Caki2 (cell line): ENCODE data around the gene ZKSCAN3. TPM values are rescaled to one million over a fixed set of nuclear protein-coding genes. Genes with fewer than 3 reads are reported as not detected.
"Not testable (repeated sequence)": the region's sequence is repeated elsewhere in the genome, so short reads cannot be mapped to it uniquely, and the experiment has no call there.

Experiments
- DNase-seq: peaks from one replicate; pipeline ENCODE4 v3.0.0-alpha.2; 2015; ENCODE audit warnings: low read depth
- in situ Hi-C: cut with HindIII; loops from 2 replicates; pipeline ENCODE4 v1.10.0; 2016; ENCODE audit warnings: low sequenced_read_pairs, low pct_unique_long_range_greater_than_20kb, mixed read lengths
- total RNA-seq: library from RNA; depleted of rRNA; stranded (reverse); fragments of >200 nt; shearing (Covaris generic); gene quantifications from 2 replicates; pipeline ENCODE4 v1.2.3, GENCODE V29; 2014; ENCODE audit warnings: low replicate concordance; rRNA removed

Gene ZKSCAN3
- total RNA-seq, 1 experiment from 2014 or later, result 5.9 TPM

GRCh38 chr6:28401172-28401571, 51.4 kb downstream of the ZKSCAN3 start:
- no peak for DNase-seq
- in situ Hi-C loops, result no loop called here

GRCh38 chr6:28402197-28402596, 52.5 kb downstream of the ZKSCAN3 start:
- in situ Hi-C loops, result no loop called here
- DNase-seq, result no peak

- in situ Hi-C loops, DNase-seq: not testable (repeated sequence)
Observed at GRCh38 chr6:28403923-28404322, 54.2 kb downstream of the ZKSCAN3 start.

- in situ Hi-C loops, result no loop called here
- no peak for DNase-seq
Observed at GRCh38 chr6:28407401-28407800, 57.7 kb downstream of the ZKSCAN3 start.

- in situ Hi-C loops, result no loop called here
- DNase-seq, result no peak
Observed at GRCh38 chr6:28408076-28408802, 58.5 kb downstream of the ZKSCAN3 start.

GRCh38 chr6:28410767-28411166, 61.0 kb downstream of the ZKSCAN3 start:
- in situ Hi-C loops, result no loop called here
- no peak for DNase-seq

- in situ Hi-C loops, result no loop called here
- no peak for DNase-seq
Observed at GRCh38 chr6:28413681-28414080, 63.9 kb downstream of the ZKSCAN3 start.

Other genes with a start within 250 kb of the ZKSCAN3 start
- 0.88 and 4.8 TPM in 2 replicates for gene ZSCAN16, start 225.3 kb upstream of the ZKSCAN3 start, total RNA-seq
- gene ZKSCAN8, start 208.1 kb upstream of the ZKSCAN3 start, total RNA-seq, result 6.9 TPM in 2 replicates
- 11.3 and 17.1 TPM in 2 replicates for gene ZSCAN9, start 124.7 kb upstream of the ZKSCAN3 start, total RNA-seq
- gene ZKSCAN4, start 97.7 kb upstream of the ZKSCAN3 start, total RNA-seq, result 6.6 and 16.9 TPM in 2 replicates
- gene NKAPL, start 90.7 kb upstream of the ZKSCAN3 start, total RNA-seq, result not detected in 2 replicates
- 20.0 and 29.9 TPM in 2 replicates for gene ZSCAN26, start 82.8 kb upstream of the ZKSCAN3 start, total RNA-seq
- 0.52 TPM in 1 of 2 replicates, not detected in the other for gene PGBD1, start 68.4 kb upstream of the ZKSCAN3 start, total RNA-seq
- gene ZSCAN31, start 13.8 kb upstream of the ZKSCAN3 start, total RNA-seq, result 97.8 and 235 TPM in 2 replicates
- gene ZSCAN12, start 49.8 kb downstream of the ZKSCAN3 start, total RNA-seq, result 6.9 and 7.3 TPM in 2 replicates
- gene ZSCAN23, start 93.5 kb downstream of the ZKSCAN3 start, total RNA-seq, result 1.2 and 13.7 TPM in 2 replicates
- not detected in 2 replicates for gene GPX6, start 165.8 kb downstream of the ZKSCAN3 start, total RNA-seq
- not detected in 2 replicates for gene GPX5, start 175.9 kb downstream of the ZKSCAN3 start, total RNA-seq